HG03439 (cell line): ENCODE data around the gene LOXL4.

Experiments used
- ATAC-seq: cut with Tn5 transposase; IDR thresholded peaks from one replicate; pipeline ENCODE4 v1.9.1; 2021; ENCODE audit warnings: mild to moderate bottlenecking, moderate library complexity; ENCODE audit not compliant: unreplicated experiment

LOXL4 gene

GRCh38 chr10:98205351-98205750 lies 62.6 kb downstream of the LOXL4 start:
- ATAC-seq = no peak

- no peak for ATAC-seq
Observed at GRCh38 chr10:98202378-98202777, 65.6 kb downstream of the LOXL4 start.

- ATAC-seq = no peak
Observed at GRCh38 chr10:98201760-98202159, 66.2 kb downstream of the LOXL4 start.
